GM18517 (cell line): ENCODE measurements around the gene DNER.

ENCODE experiments used
- ATAC-seq: cut with Tn5 transposase; IDR thresholded peaks from one replicate; pipeline ENCODE4 v1.9.1; 2021; ENCODE audit warnings: mild to moderate bottlenecking, moderate library complexity; ENCODE audit not compliant: unreplicated experiment

The DNER gene

GRCh38 chr2:229572507-229573271, 141.7 kb downstream of the DNER start:
- no peak for ATAC-seq

GRCh38 chr2:229571243-229571642, 143.1 kb downstream of the DNER start:
- no peak for ATAC-seq

- ATAC-seq: no peak
Observed at GRCh38 chr2:229566370-229566769, 148.0 kb downstream of the DNER start.

GRCh38 chr2:229564300-229564907, 150.0 kb downstream of the DNER start:
- ATAC-seq: no peak

- no peak for ATAC-seq
Observed at GRCh38 chr2:229563388-229563787, 151.0 kb downstream of the DNER start.

GRCh38 chr2:229562472-229563127, 151.8 kb downstream of the DNER start:
- no peak for ATAC-seq

GRCh38 chr2:229559986-229560385, 154.4 kb downstream of the DNER start:
- ATAC-seq: no peak

GRCh38 chr2:229553091-229553490, 161.3 kb downstream of the DNER start:
- no peak for ATAC-seq

GRCh38 chr2:229543176-229543873, 171.0 kb downstream of the DNER start:
- ATAC-seq: no peak

- no peak for ATAC-seq
Observed at GRCh38 chr2:229539628-229540027, 174.7 kb downstream of the DNER start.

GRCh38 chr2:229531594-229531993, 182.8 kb downstream of the DNER start:
- ATAC-seq: no peak

- ATAC-seq: no peak
Observed at GRCh38 chr2:229530434-229530833, 183.9 kb downstream of the DNER start.

- ATAC-seq: no peak
Observed at GRCh38 chr2:229528846-229529245, 185.5 kb downstream of the DNER start.

- no peak for ATAC-seq
Observed at GRCh38 chr2:229526951-229527350, 187.4 kb downstream of the DNER start.

- ATAC-seq: no peak
Observed at GRCh38 chr2:229524799-229525198, 189.6 kb downstream of the DNER start.

- ATAC-seq: no peak
Observed at GRCh38 chr2:229523663-229524062, 190.7 kb downstream of the DNER start.

- no peak for ATAC-seq
Observed at GRCh38 chr2:229521576-229521975, 192.8 kb downstream of the DNER start.

GRCh38 chr2:229520691-229521096, 193.7 kb downstream of the DNER start:
- ATAC-seq: no peak

- ATAC-seq: no peak
Observed at GRCh38 chr2:229519655-229520430, 194.5 kb downstream of the DNER start.

- no peak for ATAC-seq
Observed at GRCh38 chr2:229514273-229514895, 200.0 kb downstream of the DNER start.
